GM11168 (cell line): ENCODE data around the gene PEBP1.

ENCODE experiments used
- in situ Hi-C: fragments of 300-500 bp; cut with MboI; formaldehyde crosslinking; loops from one replicate; pipeline ENCODE4 v1.12.0; 2022; ENCODE audit warnings: low sequenced_read_pairs; ENCODE audit not compliant: unreplicated experiment

The PEBP1 gene

DNA sequence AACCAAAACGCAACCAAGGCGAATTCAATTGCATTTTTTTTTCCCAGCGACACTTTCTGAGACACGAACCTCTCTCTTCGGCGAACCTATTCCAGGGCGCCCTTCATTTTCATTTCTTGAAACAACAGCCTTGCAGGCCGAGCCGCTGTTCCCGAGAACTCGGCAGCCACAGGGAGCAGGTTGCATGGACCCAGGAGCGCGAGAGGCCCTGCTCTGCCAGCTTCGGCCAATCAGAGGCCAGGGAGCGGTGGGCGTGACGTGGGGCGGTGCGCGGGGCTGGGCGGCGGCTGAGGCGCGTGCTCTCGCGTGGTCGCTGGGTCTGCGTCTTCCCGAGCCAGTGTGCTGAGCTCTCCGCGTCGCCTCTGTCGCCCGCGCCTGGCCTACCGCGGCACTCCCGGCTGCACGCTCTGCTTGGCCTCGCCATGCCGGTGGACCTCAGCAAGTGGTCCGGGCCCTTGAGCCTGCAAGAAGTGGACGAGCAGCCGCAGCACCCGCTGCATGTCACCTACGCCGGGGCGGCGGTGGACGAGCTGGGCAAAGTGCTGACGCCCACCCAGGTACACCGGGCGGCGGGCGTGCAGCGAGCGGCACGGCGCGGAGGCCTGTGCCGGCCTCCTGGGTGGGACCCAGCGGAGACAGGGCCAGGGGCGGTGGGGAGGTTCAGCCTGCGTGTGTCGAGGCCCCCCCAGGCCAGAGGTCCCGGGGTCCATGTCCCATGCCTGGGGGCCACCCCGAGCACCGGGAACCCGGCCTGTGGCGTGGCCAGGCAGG, at the start of gene PEBP1:
Gene PEBP1 (plus strand): TSS at position 337 of the 771 bp plus-strand sequence. CDS start 86 bp downstream, at position 423.
- in situ Hi-C loops: no loop called here

DNA sequence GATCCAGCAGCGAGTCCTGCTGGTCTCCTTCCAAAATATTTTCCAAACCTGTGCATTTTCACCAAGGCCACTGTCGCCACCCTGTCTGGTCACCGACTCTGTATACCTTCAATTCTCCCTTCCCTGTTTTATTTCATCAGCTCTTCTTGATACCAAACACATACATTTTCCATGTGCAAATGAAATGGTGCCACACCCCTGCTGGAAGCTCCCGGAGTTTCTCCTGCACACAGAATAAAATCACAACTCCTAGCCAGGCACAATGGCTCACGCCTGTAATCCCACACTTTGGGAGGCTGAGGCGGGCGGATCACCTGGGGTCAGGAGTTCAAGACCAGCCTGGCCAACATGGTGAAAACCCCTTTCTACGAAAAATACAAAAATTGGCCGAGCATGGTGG, 46.1 kb upstream of the PEBP1 start:
- in situ Hi-C loops: no loop called here

DNA sequence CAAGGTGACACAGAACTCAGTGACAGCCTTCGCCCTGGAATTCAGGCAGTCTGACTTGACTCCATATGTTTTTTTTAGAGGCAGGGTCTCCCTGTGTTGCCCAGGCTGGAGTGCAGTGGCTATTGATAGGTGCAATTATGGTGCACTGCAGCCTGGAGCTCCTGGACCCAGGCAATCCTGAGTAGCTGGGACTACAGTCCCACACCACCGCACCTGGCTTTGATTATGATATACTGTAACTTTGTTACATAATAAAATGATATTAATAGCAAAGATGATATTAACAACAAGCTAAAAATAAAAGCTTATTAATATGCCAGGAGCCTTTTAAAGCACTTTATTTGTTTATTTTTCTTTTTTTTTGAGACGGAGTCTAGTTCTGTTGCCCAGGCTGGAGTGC, 41.9 kb upstream of the PEBP1 start:
- in situ Hi-C loops: no loop called here

DNA sequence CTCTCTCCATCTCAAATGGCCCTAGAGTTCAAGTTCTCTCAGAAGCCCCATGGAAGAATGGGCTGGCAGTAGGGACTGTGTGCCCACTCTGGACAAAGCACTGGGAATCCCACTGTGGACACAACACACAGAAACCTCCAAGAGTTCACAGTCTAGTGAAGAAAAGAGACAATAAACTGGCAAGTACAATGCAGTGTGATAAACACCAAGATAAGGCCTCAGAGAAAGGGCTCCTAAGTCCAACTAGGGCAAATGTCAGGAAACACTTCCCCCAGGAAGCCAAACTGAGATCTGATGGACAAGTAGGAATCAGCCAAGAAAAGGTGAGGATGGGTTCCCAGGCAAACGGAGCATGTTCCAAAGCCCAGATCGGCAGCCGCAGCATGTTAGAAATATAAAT, 37.5 kb upstream of the PEBP1 start:
- in situ Hi-C loops: no loop called here

DNA sequence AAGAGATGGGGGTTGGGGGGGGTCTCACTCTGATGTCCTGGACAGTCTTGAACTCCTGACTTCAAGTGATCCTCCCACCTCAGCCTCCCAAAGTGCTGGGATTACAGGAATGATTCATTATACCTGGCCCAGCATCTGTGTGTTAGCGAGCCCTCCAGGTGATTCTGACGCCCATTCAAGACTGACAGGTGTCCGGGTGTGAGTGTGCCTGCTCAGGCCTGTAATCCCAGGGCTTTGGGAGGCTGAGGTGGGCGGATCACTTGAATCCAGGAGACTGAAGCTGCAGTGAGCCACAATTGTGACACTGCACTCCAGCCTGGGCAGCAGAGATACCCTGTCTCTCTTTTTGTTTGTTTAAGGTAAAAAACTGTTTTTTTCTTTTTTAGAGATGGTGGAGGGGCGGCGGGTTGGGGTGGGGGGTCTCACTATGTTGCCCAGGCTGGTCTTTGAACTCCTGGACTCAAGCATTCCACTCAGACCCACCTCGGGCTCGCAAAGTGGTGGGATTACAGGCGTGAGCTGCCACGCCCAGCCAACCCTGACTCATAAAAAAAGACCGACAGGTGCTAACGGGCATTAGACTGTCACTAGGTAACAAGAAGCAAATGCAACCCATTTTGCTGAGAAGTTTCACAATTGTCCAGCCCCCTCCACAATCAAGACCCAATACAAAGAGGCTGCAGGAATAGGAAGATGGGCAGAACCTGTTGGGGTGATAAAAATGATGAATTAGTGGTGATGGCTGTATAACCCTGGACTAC, 36.8 kb upstream of the PEBP1 start:
- in situ Hi-C loops: no loop called here

DNA sequence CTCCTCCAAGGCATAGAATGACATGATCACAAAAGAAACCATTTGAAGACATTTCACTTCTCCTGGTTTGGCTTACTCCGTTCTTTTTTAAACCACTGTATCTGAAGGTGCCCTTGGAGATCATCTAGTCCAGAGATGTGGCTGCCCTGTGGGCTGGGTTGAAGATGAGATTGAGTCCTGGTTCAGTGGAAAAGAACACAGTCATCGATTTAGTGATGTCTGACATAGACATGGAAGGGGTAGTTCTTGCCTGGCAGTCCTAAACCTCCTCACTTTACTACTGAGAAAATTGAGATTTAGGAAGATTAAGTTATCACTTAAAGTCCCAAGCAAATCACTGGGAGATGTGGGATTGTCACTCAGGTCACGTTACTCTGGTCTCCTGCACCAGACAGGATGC, 34.9 kb upstream of the PEBP1 start:
- in situ Hi-C loops: no loop called here

DNA sequence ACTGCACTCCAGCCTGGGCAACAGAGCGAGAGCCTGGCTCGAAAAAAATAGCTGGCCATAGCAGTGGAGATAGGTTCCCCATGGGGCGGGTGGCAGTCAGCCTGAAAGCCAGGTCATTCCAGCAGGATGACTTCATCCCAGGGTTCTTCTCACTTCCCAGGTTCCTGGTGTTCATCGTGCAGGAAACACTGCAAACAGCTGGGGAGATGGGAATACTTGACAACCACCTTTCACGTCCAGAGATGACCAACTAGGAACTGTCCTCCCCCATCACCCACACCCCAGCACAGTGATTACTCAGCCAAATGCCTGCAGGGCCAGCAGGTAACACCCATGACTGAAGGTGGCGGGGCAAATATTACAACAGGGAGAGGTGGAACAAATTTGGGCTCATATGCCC, 33.9 kb upstream of the PEBP1 start:
- in situ Hi-C loops: no loop called here

DNA sequence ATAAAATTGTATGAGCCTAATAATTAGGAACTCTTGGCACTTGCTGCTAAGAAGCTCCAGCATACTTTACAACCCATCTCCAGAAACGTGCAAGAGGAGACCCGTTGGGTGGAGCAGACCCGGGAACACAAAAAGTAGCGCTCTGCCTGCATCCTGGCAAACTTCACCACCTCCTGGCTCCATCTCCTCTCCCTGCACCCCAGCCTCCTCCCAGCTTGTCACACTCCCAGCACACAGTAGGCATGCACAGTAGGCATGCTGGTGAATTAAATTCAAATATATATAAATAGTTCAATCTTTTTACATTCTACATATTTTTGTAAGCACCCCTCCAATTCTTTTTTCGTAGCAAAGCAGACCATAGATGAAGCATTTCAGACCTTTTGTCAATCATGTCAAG, 33.3 kb upstream of the PEBP1 start:
- in situ Hi-C loops: no loop called here

DNA sequence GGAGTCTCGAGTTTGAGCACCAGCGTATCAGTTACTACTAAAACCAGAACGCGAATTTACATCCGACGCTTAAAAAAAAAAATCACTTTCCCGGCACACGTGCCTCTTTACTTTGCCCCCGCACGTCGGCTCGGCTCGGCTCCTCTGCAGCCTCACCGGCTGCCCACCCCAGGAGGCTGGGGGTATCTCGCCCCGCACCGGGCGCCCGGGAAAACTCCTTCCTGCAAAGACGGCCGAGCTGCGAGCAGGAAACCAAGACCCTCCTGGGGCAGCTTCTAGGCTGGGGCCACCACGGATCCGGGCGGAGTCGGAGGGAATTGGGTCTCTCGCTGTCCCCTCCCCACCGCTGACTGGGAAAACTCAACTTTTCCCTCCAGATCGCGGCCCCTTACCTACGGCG, 32.7 kb upstream of the PEBP1 start:
- in situ Hi-C loops: no loop called here

DNA sequence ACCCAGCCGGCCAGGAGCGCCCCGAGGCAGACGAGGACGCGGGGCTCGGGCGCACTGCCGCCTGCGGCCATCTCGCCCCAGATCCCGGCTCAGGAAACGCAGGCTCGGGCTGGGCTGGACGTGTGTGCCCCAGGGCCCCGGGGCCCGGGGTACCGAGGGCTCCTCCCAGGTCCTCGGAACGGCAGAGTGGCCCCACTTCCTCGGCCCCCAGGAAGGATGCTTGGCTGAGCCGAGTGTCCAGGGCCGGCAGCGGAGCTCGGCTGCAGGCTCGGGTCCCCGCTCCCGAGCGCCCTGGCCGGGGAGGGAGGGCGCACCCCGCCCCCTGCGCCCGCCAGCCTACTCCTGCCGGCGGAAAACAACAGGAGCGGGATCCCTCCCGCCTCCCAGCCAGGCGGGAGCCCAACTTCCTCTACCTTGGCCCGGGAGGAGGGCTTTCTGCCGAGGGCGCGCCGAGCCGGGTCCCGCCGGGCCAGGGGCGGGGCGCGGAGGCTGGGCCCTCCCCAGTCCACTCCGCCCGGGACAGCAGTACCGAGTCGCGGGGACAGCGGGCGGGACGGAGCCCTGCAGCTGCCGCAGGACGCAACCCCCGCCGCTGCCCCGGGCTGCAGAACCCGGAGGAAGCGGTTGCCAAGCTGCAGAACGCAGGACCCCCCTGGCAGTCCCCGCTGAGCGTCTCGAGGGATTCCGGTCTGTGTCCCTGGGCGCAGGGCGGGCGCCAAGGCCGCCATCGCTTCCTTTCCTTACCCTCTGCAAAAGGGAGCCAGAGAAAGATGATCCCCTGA, 32.1 kb upstream of the PEBP1 start, which contains the start of gene VSIG10:
Gene VSIG10 (minus strand): TSS at position 411 of the 782 bp plus-strand sequence. CDS start 340 bp downstream, at position 71.
- in situ Hi-C loops: no loop called here

DNA sequence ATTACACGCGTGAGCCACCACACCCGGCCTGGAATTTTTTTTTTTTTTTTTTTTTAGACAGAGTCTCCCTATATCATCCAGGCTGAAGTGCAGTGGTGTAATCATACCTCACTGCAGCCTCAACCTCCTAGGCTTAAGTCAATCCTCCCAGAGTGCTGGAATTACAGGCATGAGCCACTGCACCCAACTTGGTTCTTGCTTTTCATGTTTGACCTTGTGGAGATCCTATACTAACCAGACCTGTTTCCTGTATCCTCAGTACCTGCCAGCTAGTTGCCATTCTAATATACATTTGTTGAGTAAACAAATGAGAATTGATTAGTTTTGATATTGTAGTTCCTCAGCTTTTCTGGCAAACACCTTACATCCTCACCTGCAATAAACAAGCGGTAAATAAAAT, 28.9 kb upstream of the PEBP1 start:
- in situ Hi-C loops: no loop called here

DNA sequence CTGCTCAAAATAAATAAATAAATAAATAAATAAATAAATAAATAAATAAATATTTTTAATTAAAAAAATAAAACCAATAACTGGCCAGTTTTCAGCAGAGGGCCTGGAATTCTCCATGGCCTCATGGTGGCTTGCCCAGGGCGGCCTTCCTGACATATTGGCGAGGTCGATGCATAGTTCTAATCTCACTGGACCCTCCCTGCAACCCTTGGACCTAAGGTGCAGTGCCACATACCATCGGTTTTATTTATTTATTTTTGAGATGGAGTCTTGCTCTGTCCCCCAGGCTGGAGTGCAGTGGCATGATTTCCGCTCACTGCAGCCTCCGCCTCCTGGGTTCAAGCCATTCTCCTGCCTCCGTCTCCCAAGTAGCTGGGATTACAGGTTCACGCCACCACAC, 28.2 kb upstream of the PEBP1 start:
- in situ Hi-C loops: no loop called here

DNA sequence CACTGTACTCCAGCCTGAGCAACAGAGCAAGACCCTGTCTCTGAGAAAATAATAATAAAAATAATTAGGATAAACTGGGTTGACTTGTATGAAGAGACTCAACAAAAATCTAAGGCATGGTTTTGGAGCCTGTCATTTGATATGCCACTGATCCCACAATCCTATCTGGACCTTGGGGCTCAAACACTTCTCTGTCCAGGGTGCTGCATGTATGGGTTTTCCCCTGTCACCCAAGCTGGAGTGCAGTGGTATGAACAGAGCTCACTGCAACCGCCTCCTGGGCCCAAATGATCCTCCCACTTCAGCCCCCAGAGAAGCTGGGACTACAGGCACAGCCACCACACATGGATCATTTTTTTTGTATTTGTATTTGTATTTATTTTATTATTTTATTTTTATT, 26.8 kb upstream of the PEBP1 start:
- in situ Hi-C loops: no loop called here

DNA sequence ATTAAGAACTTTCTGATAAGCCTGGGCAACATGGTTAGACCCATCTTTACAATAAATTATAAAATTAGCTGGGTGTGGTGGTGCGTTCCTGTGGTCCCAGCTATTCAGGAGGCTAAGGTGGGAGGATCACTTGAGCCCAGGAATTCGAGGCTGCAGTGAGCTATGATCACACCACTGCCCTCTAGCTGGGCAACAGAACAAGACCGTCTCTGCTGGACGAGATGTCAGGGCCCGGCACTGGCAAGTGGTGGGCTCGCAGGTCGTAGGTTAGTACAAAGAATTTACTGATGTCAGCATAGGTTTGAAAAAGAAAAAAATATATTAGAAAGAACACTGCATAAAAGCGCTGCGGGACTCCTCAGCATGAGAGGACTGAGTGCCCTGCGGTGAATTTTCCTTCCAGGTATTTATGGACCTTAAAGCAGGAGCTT, 16.5 kb upstream of the PEBP1 start:
- in situ Hi-C loops: no loop called here

DNA sequence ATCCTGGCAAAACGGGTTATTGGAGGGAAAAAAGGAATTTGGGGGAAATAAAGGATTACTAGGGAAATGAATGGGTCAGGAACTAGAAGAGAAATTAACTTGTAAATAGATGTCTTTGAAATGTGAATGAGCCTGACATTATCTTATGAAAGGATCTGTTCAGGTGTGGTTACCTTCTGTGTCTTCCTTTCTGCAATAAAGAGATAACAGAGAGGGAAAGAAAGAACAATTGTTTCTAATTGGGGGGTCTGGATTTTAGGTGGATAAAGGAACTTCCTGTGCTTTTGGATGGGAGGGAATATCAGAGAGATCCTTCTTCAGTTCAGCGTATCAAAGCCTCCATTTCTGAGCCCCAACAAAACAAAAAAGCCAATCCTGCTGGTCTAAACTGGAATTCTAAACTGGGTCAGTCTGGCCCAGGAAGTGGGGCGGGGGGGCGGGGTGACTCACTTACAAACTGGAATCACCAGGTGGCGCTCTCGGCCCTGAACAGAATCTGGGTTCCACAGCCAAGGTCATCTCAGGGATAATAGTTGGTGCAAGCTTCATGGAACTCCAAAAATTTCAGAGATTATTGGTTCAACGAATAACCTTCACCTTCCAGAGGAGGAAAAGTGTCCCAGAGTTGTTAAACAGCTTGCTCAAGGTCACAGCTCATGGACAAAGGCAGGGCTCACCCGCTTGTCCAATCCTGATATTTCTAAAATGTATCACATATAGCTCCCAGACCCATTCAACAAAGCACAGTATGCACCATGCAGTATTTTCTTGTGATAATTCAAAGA, 15.2 kb upstream of the PEBP1 start:
- in situ Hi-C loops: no loop called here

DNA sequence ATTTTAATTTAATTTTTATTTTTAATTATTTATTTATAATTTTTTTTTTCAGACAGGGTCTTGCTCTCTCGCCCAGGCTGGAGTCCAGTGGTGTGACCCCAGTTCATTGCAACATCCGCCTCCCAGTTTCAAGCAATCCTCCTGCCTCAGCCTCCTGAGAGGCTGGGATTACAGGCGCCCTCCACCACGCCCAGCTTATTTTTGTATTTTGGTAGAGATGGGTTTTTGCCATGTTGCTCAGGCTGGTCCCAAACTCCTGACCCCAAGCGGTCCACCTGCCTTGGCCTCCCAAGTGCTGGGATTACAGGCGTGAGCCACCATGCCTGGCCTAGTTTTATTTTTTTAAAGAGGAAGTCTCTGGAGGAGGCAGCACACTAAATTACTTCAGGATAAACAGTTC, 13.7 kb upstream of the PEBP1 start:
- in situ Hi-C loops: no loop called here

DNA sequence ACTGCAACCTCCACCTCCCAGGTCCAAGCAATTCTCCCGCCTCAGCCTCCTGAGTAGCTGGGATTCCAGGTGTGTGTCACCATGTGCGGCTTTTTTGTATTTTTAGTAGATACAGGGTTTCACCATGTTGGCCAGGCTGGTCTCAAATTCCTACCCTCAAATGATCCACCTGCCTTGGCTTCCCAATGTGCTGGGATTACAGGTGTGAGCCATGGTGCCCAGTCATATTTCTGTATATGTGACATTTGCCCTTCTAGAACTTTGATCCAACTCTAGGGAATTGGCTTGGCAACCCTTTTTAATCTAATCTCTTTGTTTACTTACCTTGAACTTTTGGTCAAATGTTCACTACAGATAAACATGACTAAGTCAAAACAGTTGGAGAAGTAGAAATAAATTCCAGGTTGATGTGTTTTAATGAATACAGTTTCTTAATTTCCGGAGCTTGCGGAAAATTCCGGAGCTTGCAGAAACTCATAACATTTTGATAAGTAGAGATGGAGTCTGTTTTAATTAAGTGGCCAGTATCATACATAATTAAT, 11.5 kb upstream of the PEBP1 start:
- in situ Hi-C loops: no loop called here

DNA sequence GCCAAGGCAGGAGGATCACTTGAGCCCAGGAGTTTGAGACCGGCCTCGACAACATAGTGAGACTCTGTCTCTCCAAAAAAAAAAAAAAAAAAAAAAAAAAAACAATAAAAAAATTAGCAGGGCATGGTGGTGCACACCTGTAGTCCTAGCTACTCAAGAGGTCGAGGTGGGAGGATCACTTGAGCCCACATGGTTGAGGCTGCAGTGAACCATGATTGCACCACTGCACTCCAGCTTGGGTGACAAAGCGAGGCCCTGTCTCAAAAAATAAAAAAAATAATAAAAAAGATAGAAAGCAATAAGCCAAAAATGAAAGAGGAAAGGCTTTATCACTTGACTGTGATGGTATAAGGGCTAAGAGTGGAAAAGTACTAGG, 10.2 kb upstream of the PEBP1 start:
- in situ Hi-C loops: no loop called here

DNA sequence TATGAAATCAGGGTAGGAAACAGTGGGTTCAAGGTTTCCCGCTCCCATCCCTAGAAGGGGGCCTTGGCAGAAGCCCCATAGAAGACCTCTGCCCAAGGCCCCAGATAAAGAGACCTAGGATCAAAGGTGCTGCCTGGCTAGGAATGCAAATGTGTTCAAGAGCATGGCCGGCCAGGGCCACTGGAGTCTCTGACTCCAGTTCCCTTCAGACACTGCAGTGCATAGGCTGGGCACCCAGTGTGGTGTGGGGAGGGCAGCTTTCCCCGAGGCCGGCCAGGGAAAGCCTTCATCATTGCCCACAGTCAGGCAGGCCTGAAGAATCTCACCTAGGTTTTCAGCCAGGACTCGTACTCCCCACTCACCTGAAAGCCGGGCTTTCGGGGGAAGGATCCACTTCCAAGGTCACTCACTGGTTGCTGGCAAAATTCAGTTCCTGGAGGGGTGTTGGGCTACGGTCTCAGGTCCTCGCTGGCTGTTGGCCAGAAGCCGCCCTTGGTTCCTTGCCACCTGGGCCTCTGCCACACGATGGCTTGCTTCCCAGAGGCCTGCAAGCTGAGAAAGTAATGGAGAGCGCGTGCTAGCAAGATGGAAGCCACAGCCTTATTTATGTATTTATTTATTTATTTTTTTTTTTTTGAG, 9.7 kb upstream of the PEBP1 start:
- in situ Hi-C loops: no loop called here
